GM12865 (cell line): ENCODE measurements around the gene DAPK1.

Experiments
- DNase-seq: peaks from one replicate; pipeline ENCODE4 v3.0.0; 2010; ENCODE audit warnings: low read depth
- H3K4me3 ChIP-seq: 2 replicates; pipeline ENCODE4 v1.5.1; 2011; ENCODE audit warnings: mild to moderate bottlenecking, low read depth, low read length, control low read depth
- CTCF ChIP-seq: IDR thresholded peaks from 2 replicates; pipeline ENCODE4 v1.5.1; 2011; ENCODE audit warnings: low read length, control low read depth, low read depth, inconsistent platforms; ENCODE audit not compliant: insufficient read depth; ENCODE audit errors: missing control alignments

Gene DAPK1

GRCh38 chr9:87650611-87651295 lies 153.1 kb downstream of the DAPK1 start:
- no peak overlapping the region for H3K4me3 ChIP-seq
- DNase-seq: no peak
- no peak for TF ChIP-seq CTCF

DNA sequence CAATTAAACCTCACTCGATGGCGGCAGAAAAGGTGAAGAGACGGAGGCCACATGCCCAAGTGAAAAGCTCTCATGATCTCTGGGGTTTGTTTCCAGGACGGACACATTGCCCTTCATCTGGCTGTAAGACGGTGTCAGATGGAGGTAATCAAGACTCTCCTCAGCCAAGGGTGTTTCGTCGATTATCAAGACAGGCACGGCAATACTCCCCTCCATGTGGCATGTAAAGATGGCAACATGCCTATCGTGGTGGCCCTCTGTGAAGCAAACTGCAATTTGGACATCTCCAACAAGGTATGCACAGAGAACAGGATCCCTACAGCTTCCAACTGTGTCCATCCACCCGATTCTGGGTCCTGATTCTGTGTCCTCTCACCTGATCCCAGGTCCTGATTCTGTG lies 153.8 kb downstream of the DAPK1 start:
- no peak for TF ChIP-seq CTCF
- no peak overlapping the region for H3K4me3 ChIP-seq
- no peak for DNase-seq

DNA sequence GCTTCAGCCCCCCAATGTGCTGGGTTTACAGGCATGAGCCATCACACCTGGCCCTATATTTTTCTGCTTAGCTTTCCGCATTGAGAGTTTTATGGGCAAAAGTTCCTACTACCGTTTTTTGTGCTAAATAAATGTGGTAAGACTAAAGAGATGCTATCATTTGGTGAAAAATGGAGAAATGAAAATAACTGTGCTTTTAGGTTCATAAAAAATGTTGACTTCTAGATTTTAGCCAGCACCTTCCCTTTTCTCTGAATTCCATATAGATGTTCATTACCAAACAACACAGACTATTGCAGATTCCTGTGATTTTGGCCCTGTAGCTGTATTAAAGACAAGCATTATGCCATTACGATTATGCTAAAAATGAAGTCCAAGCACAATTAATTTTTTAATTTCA lies 156.3 kb downstream of the DAPK1 start:
- no peak overlapping the region for H3K4me3 ChIP-seq
- TF ChIP-seq CTCF: no peak
- DNase-seq: no peak

DNA sequence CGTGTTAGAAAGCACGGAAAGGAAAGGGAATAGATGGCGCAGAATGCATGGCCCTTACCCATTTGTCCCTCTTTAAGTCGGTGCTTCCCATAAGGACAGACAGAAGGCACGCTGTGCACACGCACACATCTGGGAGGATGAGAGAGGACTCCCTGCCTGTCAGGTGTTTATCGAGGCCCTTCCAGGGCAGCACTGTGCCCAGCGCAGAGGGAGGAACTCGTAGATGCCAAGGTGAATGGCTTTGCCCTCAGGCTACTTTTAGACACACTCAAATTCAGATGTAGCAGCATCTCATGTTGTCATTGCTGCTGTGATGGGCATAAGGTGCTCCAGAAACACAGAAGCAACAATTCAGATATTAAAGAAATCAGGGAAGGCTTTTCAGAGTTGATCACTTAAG lies 158.1 kb downstream of the DAPK1 start:
- no peak overlapping the region for H3K4me3 ChIP-seq
- no peak for DNase-seq
- TF ChIP-seq CTCF: no peak

DNA sequence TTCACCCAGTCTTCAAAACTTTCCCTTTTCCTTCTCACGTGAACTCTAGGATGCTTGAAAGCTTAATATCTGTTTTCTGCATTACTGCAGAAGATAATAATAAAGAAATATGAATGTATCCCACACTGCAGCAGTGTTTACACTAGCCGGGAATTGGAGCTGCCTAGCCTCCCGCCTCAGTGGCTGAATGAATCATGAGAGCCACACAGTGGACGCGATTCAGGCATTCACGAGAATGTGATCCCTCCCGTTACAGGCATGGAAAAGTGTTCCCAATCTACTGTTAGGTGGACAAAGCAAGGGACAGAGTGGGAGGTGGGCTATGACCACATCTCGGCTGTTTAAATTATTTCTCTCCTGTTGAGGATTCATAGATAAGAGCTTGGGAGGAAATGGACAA lies 158.8 kb downstream of the DAPK1 start:
- no peak overlapping the region for H3K4me3 ChIP-seq
- DNase-seq: no peak
- no peak for TF ChIP-seq CTCF

DNA sequence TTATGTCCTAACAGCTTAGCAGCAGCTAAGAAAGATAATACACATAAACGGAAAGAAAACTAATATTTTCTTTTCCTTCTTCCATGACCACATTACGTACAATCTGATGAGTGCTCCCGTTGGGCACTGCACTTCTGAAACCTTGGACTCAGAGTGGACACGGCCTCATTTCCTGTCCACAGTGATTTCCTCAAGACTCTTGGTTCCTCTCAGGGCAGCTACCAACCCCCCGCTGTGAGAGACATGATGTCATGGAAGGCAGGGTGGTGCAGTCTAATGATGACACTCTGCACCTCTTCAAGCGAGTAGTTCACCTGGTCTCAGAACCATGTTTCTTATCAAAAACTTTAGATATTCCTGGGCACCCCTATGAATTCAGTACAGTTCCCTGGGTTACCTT lies 159.5 kb downstream of the DAPK1 start:
- no peak for DNase-seq
- TF ChIP-seq CTCF: no peak
- H3K4me3 ChIP-seq: no peak overlapping the region

- TF ChIP-seq CTCF: no peak
- no peak for DNase-seq
- H3K4me3 ChIP-seq: no peak overlapping the region
These were observed 160.2 kb downstream of the DAPK1 start for GRCh38 chr9:87657893-87658292.
